GM23248 (cell line): ENCODE data around the gene PES1. TPM values are rescaled to one million over a fixed set of nuclear protein-coding genes. Genes with fewer than 3 reads are reported as not detected.
"Not testable (repeated sequence)": the region's sequence is repeated elsewhere in the genome, so short reads cannot be mapped to it uniquely, and the experiment has no call there.

Experiments
- DNase-seq: peaks from one replicate; pipeline ENCODE4 v3.0.0-alpha.2; 2015
- H2AFZ ChIP-seq: fragments of 200-600 bp; sonication (generic); 2 replicates; pipeline ENCODE4 v1.6.1; 2016; ENCODE audit warnings: antibody characterized with exemption
- H3F3A ChIP-seq: fragments of 200-600 bp; sonication (generic); 2 replicates; pipeline ENCODE4 v1.6.1; 2016; ENCODE audit warnings: mild to moderate bottlenecking, antibody characterized with exemption, mixed run types; ENCODE audit not compliant: insufficient read depth
- H3K27ac ChIP-seq: fragments of 200-600 bp; sonication (generic); 2 replicates; pipeline ENCODE4 v1.5.1; 2016; ENCODE audit warnings: mild to moderate bottlenecking
- H3K27me3 ChIP-seq: fragments of 200-600 bp; sonication (generic); replicated peaks from 2 replicates; pipeline ENCODE4 v1.6.1; 2016; ENCODE audit warnings: mild to moderate bottlenecking; ENCODE audit not compliant: insufficient read depth
- H3K36me3 ChIP-seq: fragments of 200-600 bp; sonication (generic); 2 replicates; pipeline ENCODE4 v1.6.1; 2016; ENCODE audit warnings: low read depth, mild to moderate bottlenecking
- H3K4me1 ChIP-seq: fragments of 200-600 bp; sonication (generic); 2 replicates; pipeline ENCODE4 v1.6.1; 2016; ENCODE audit warnings: mild to moderate bottlenecking; ENCODE audit not compliant: insufficient read depth
- H3K4me2 ChIP-seq: fragments of 200-600 bp; sonication (generic); one replicate; pipeline ENCODE4 v1.6.1; 2016; ENCODE audit warnings: mild to moderate bottlenecking; ENCODE audit not compliant: unreplicated experiment
- H3K4me3 ChIP-seq: fragments of 200-600 bp; sonication (generic); 2 replicates; pipeline ENCODE4 v1.5.1; 2016; ENCODE audit warnings: mild to moderate bottlenecking
- H3K79me2 ChIP-seq: fragments of 200-600 bp; sonication (generic); 2 replicates; pipeline ENCODE4 v1.6.1; 2016; ENCODE audit warnings: mild to moderate bottlenecking; ENCODE audit not compliant: insufficient read depth
- H3K9ac ChIP-seq: fragments of 200-600 bp; sonication (generic); 2 replicates; pipeline ENCODE4 v1.6.1; 2016; ENCODE audit warnings: mild to moderate bottlenecking
- H3K9me2 ChIP-seq: fragments of 200-600 bp; sonication (generic); 2 replicates; pipeline ENCODE4 v1.6.1; 2016; ENCODE audit warnings: mixed run types, mild to moderate bottlenecking, moderate library complexity; ENCODE audit not compliant: insufficient read depth
- H3K9me3 ChIP-seq: fragments of 200-600 bp; sonication (generic); one replicate; pipeline ENCODE4 v1.6.1; 2017; ENCODE audit warnings: low read depth
- H4K20me1 ChIP-seq: fragments of 200-600 bp; sonication (generic); 2 replicates; pipeline ENCODE4 v1.6.0; 2016; ENCODE audit not compliant: insufficient read depth
- EZH2 ChIP-seq: fragments of 200-600 bp; sonication (generic); IDR thresholded peaks from 2 replicates; pipeline ENCODE4 v1.6.1; 2018; ENCODE audit warnings: antibody characterized with exemption, mild to moderate bottlenecking; ENCODE audit not compliant: insufficient read depth, poor library complexity, severe bottlenecking
- EZH2phosphoT487 ChIP-seq: fragments of 200-600 bp; sonication (generic); IDR thresholded peaks from 2 replicates; pipeline ENCODE4 v1.6.1; 2018; ENCODE audit warnings: antibody characterized with exemption, moderate library complexity, mild to moderate bottlenecking, low read depth; ENCODE audit not compliant: insufficient read depth
- WGBS, 2 experiments: methylation state at CpG; one replicate each; pipeline ENCODE4 v1.1.6; 2015 to 2017; ENCODE audit warnings: low lambda C conversion rate in 2 of 2, low coverage in 1 of 2; ENCODE audit errors: missing lambda C conversion rate in 2 of 2; 5-methylcytosine and 5-hydroxymethylcytosine counted together
- in situ Hi-C: fragments of 300-500 bp; cut with MboI; formaldehyde crosslinking; loops from 2 replicates; pipeline ENCODE4 v1.15.0; 2020
- polyA plus RNA-seq: library from polyadenylated mRNA; unstranded; fragments of >200 nt; fragmentation: Nextera tagmentation; extraction: Ambion mirVana; gene quantifications from 2 replicates; pipeline ENCODE4 v1.2.1, GENCODE V29; 2016
- total RNA-seq: library from RNA; depleted of rRNA; stranded (reverse); fragments of >200 nt; shearing (Covaris generic); gene quantifications from 2 replicates; pipeline ENCODE4 v1.2.3, GENCODE V29; 2014

The PES1 gene
- total and polyA plus RNA-seq, 2 experiments from 2014 or later = 67.8 to 83.7 TPM

GRCh38 chr22:30628491-30628890, 36.8 kb upstream of the PES1 start:
- no peaks in the 10 kb centered on the region for H3K4me1 ChIP-seq
- 54 to 92% methylated on average over 3 to 4 of the region's 4 CpGs for WGBS, 2 experiments
- DNase-seq = no peak
- H3K27me3 ChIP-seq = no peaks in the 10 kb centered on the region
- in situ Hi-C loops = no loop called here
- no peak overlapping the region for H2AFZ ChIP-seq
- no peaks in the 10 kb centered on the region for H3K9me3 ChIP-seq
- no peaks in the 10 kb centered on the region for H3K36me3 ChIP-seq
- H3K9me2 ChIP-seq = no peaks in the 10 kb centered on the region
- TF ChIP-seq EZH2phosphoT487 = no peak
- TF ChIP-seq EZH2 = no peak
- no peaks in the 10 kb centered on the region for H3K79me2 ChIP-seq
- H3K27ac ChIP-seq = no peak overlapping the region
- H4K20me1 ChIP-seq = no peaks in the 10 kb centered on the region
- no peaks in the 10 kb centered on the region for H3F3A ChIP-seq
- H3K4me3 ChIP-seq = no peak overlapping the region
- no peak overlapping the region for H3K9ac ChIP-seq
- no peak overlapping the region for H3K4me2 ChIP-seq

- no peak overlapping the region for H3K4me3 ChIP-seq
- in situ Hi-C loops = no loop called here
- H3K4me1 ChIP-seq = no peaks in the 10 kb centered on the region
- no peaks in the 10 kb centered on the region for H3K27me3 ChIP-seq
- TF ChIP-seq EZH2phosphoT487 (no peak), EZH2 (no peak)
- H3K9ac ChIP-seq = no peak overlapping the region
- no peak overlapping the region for H3K4me2 ChIP-seq
- no peak overlapping the region for H3K27ac ChIP-seq
- H3K79me2 ChIP-seq = no peaks in the 10 kb centered on the region
- WGBS, 2 experiments = 85% methylated on average over 4 to 5 of the region's 5 CpGs
- H3K36me3 ChIP-seq = no peaks in the 10 kb centered on the region
- no peaks in the 10 kb centered on the region for H4K20me1 ChIP-seq
- no peaks in the 10 kb centered on the region for H3K9me2 ChIP-seq
- no peaks in the 10 kb centered on the region for H3K9me3 ChIP-seq
- no peaks in the 10 kb centered on the region for H3F3A ChIP-seq
- DNase-seq = no peak
- H2AFZ ChIP-seq = no peak overlapping the region
Measured at GRCh38 chr22:30627471-30627870, 35.8 kb upstream of the PES1 start.

- Histone ChIP-seq H3K36me3 (no peaks in the 10 kb centered on the region), H3K9me2 (no peaks in the 10 kb centered on the region), H3K4me2 (no peak overlapping the region), H3K27me3 (no peaks in the 10 kb centered on the region), H3K79me2 (no peaks in the 10 kb centered on the region), H3K4me3 (no peak overlapping the region), H2AFZ (no peak overlapping the region), H4K20me1 (no peaks in the 10 kb centered on the region), H3K9ac (no peak overlapping the region), H3K4me1 (no peaks in the 10 kb centered on the region), H3K27ac (no peak overlapping the region), H3K9me3 (no peaks in the 10 kb centered on the region), H3F3A (no peaks in the 10 kb centered on the region)
- in situ Hi-C loops = no loop called here
- WGBS, 2 experiments = 60 to 68% methylated on average over 5 of the region's 5 CpGs
- TF ChIP-seq EZH2phosphoT487 (no peak), EZH2 (no peak)
- no peak for DNase-seq
Measured at GRCh38 chr22:30626413-30626812, 34.7 kb upstream of the PES1 start.

GRCh38 chr22:30619909-30620308, 28.2 kb upstream of the PES1 start:
- H3K36me3 ChIP-seq, H3K4me3 ChIP-seq, H3K27ac ChIP-seq, DNase-seq, H3F3A ChIP-seq, H3K4me1 ChIP-seq, H3K9me3 ChIP-seq, H3K4me2 ChIP-seq, H2AFZ ChIP-seq, in situ Hi-C loops, H3K27me3 ChIP-seq, H3K9me2 ChIP-seq, H3K79me2 ChIP-seq, H4K20me1 ChIP-seq, H3K9ac ChIP-seq: not testable (repeated sequence)
- WGBS, 2 experiments = 88 to 97% methylated on average over 6 of the region's 6 CpGs

- H4K20me1 ChIP-seq = no peaks in the 10 kb centered on the region
- H3K4me2 ChIP-seq = no peak overlapping the region
- no peak overlapping the region for H3K27ac ChIP-seq
- no peak for TF ChIP-seq EZH2phosphoT487
- TF ChIP-seq EZH2 = no peak
- H3F3A ChIP-seq = no peaks in the 10 kb centered on the region
- no peaks in the 10 kb centered on the region for H3K27me3 ChIP-seq
- H2AFZ ChIP-seq = no peak overlapping the region
- DNase-seq = no peak
- H3K79me2 ChIP-seq = no peaks in the 10 kb centered on the region
- H3K9me2 ChIP-seq = no peaks in the 10 kb centered on the region
- H3K4me1 ChIP-seq = no peaks in the 10 kb centered on the region
- WGBS, 2 experiments = 85 to 88% methylated on average over 6 of the region's 6 CpGs
- H3K4me3 ChIP-seq = no peak overlapping the region
- H3K36me3 ChIP-seq = no peaks in the 10 kb centered on the region
- no peak overlapping the region for H3K9ac ChIP-seq
- in situ Hi-C loops = no loop called here
- no peaks in the 10 kb centered on the region for H3K9me3 ChIP-seq
Measured at GRCh38 chr22:30617819-30618218, 26.1 kb upstream of the PES1 start.
